Heart left ventricle (tissue), 13 donors: Measurements from ENCODE around the gene TOP1.

Experiments
- CTCF ChIP-seq, 12 donors: fragments of 200-600 bp; sonication (generic) in 4 of 12; IDR thresholded peaks; one replicate each; pipeline versions ENCODE4 v1.5.0 to v1.8.0; 2018 to 2022; ENCODE audit warnings: antibody characterized with exemption in 12 of 12, mild to moderate bottlenecking in 5 of 12
- POLR2A ChIP-seq, 2 donors: fragments of 450-650 bp; IDR thresholded peaks; one replicate each; pipeline ENCODE4 v1.6.1; 2017; ENCODE audit warnings: antibody characterized with exemption in 2 of 2, mild to moderate bottlenecking in 2 of 2, moderate library complexity in 2 of 2
- donor health status: ischemic (EF 13 %, LVEDD 7.1; RV severe dilation, severe dysfunction).
- donor health status: DM: no; HTN: yes; CAD: no.
- donor health status: DM: no; HTN: no; CAD: no.
- donor health status: ischemic (EF 25% LVEDD 6.9; RV normal size, moderate dysfunction).
- donor health status: ischemic (EF 25% LVEDD 5.7; RV mildly dilated, moderate dysfunction).
- donor health status: ischemic (EF 35%, LVEDD 5.7; RV mildly dilated, moderate dysfunction).
- donor health status: nonischemic (EF 11% LVEDD 7.7; RV severe dilation, severe dysfunction).
- donor health status: DM: yes; HTN: yes; CAD: no.
- donor health status: PGD.
- donor health status: ischemic (EF 29% LVEDD 5.4; RV normal size, mild dysfunction).
- donor health status: nonischemic (EF 23%, LVEDD 6.1; RV moderate dilation, normal function).

GRCh38 chr20:41170386-41171105, 141.9 kb downstream of the TOP1 start:
- no peak for TF ChIP-seq POLR2A (IDR thresholded peaks at IDR 0.05)
- TF ChIP-seq CTCF (IDR thresholded peaks at IDR 0.05) = no peak
